GM23338 (cell line): ENCODE measurements around the gene CDC14A.

Experiments
- EZH2 ChIP-seq: fragments of 200-600 bp; sonication (generic); IDR thresholded peaks from one replicate; pipeline ENCODE4 v1.8.0; 2017; ENCODE audit warnings: antibody characterized with exemption, mild to moderate bottlenecking, low read depth; ENCODE audit not compliant: unreplicated experiment
- EZH2phosphoT487 ChIP-seq: fragments of 200-600 bp; sonication (generic); IDR thresholded peaks from one replicate; pipeline ENCODE4 v1.8.1; 2018; ENCODE audit warnings: antibody characterized with exemption; ENCODE audit not compliant: unreplicated experiment
- POLR2AphosphoS5 ChIP-seq: IDR thresholded peaks from 2 replicates; pipeline ENCODE4 v1.6.1; 2016; ENCODE audit warnings: antibody characterized with exemption, low read depth
- TF ChIP-seq, protein P1 (sequence below), 2 experiments: fragments of 200-600 bp in 1 of 2; sonication (generic) in 1 of 2; conservative IDR thresholded peaks; 2 replicates each; pipeline versions ENCODE4 v1.5.1 to v1.6.1; 2016 to 2017; ENCODE audit warnings: antibody characterized with exemption in 2 of 2, low read depth in 2 of 2, mild to moderate bottlenecking in 2 of 2, moderate library complexity in 1 of 2

DNA sequence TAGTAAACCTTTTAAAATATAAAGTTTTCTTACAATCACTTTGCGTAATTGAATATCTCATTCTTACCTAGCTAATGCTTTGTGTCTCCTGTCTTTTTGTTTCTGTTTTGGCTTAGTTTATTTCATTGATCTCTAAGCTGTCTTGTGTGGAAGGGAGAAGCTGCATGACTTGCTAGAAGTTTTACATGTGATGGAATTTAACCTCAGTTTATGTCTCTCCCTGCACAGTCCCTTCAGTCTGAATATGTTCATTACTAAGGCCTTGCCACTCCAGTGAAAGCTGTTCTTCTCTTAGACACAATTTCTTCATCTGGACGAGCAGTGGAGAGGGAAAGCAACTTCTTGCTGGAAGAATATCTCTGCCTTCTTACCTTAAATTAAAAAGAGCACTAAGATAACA lies 165.7 kb downstream of the CDC14A start:
- TF ChIP-seq, protein P1, sequence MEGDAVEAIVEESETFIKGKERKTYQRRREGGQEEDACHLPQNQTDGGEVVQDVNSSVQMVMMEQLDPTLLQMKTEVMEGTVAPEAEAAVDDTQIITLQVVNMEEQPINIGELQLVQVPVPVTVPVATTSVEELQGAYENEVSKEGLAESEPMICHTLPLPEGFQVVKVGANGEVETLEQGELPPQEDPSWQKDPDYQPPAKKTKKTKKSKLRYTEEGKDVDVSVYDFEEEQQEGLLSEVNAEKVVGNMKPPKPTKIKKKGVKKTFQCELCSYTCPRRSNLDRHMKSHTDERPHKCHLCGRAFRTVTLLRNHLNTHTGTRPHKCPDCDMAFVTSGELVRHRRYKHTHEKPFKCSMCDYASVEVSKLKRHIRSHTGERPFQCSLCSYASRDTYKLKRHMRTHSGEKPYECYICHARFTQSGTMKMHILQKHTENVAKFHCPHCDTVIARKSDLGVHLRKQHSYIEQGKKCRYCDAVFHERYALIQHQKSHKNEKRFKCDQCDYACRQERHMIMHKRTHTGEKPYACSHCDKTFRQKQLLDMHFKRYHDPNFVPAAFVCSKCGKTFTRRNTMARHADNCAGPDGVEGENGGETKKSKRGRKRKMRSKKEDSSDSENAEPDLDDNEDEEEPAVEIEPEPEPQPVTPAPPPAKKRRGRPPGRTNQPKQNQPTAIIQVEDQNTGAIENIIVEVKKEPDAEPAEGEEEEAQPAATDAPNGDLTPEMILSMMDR (conservative IDR thresholded peaks at IDR 0.05; ENCODE audit: low read depth in 2 of 2): no peak
- TF ChIP-seq EZH2 (no peak), EZH2phosphoT487 (no peak), POLR2AphosphoS5 (no peak)
